ENCODE results near the gene UBN1.
"Not testable (repeated sequence)": the region's sequence is repeated elsewhere in the genome, so short reads cannot be mapped to it uniquely, and the experiment has no call there.

- TF ChIP-seq CTCF, POLR2A (IDR thresholded peaks at IDR 0.05): not testable (repeated sequence)
Measured at GRCh38 chr16:4929619-4930018, 82.3 kb downstream of the UBN1 start.
